GM19455 (cell line): Measurements from ENCODE around the gene CACNA1B.
"Not testable (repeated sequence)": the region's sequence is repeated elsewhere in the genome, so short reads cannot be mapped to it uniquely, and the experiment has no call there.

Experiments used
- ATAC-seq: cut with Tn5 transposase; IDR thresholded peaks from one replicate; pipeline ENCODE4 v1.9.1; 2021; ENCODE audit not compliant: unreplicated experiment

The CACNA1B gene

GRCh38 chr9:138010861-138011260 is 133.3 kb downstream of the CACNA1B start:
- ATAC-seq, result no peak

DNA sequence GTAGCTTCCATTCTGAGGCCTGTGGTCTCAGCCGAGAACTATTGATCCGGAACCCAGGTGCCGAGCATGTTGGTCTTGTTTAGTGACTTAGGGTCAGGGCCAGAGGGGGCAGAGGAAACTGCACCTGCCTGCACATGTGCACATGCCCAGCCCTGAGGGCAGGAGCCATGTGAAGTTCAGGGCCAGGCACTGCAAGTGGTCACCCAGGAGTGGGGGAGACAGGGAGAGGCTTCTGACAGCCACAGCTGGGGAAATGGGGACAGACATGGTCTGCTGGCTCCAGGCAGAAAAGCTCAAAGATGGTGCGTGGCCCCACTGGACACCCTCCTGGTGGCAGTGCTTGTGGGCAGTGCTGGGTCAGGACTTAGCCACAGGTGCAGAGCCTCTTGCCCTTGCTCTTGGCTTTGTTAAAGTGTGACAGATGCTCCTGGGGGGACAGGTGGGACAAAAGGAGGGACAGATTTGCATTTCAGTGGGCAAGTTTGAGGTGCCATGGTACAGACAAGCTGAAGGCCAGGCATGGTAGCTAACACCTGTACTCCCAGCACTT is 134.4 kb downstream of the CACNA1B start:
- ATAC-seq, result no peak

GRCh38 chr9:138013273-138013672 is 135.7 kb downstream of the CACNA1B start:
- ATAC-seq, result no peak

DNA sequence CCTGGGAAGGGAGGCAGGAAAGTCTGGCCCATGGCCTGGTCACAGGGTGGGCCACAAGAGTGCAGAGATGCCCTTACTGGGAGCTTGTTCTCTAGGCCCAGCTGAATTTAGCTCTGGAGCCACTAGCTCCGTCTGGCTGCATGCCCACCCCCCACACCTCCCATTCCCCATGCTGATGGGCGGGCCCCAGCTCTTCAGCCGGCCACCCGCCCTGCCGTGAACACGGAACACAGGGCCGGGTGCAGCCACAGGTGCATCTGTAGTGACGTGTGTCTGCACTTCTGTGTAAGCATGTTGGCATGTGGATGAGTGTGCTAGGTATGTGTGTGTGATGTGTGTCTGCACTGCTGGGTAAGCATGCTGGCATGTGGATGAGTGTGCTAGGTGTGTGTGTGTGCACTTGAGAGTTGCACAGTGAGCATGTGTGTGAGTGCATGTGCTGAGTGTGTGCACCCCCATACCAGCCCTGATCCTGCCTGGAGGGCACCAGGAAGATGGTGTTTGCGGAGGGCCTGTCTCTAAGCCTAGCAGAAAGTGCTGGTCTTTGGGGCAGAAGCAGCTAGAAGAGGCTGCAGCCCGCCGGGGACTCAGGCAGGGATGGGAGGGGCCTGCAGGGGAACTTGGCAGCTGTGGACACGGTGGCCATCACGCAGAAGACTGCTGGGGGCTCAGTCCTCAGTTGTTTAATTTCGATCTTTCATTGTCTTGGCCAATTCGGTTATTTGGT is 136.4 kb downstream of the CACNA1B start:
- ATAC-seq, result no peak

DNA sequence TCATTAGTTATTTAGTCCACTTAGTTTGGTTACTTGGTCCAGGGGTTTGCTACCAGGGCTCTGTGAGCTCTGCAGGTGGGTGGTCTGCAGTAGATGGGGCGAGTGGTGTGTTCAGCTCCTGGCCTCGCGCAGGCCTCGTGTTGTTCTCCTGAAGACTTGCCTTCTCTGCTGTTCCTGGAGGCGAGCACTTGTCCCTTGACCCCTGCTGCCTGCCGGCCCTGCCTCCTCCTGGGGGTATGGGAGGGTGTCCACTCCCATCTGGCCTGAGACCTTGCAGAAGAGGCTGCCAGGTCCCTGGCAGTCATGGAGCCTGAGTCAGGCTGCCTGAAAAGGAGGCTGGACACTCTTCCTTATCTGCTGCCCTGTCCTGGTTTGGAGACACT is 137.0 kb downstream of the CACNA1B start:
- no peak for ATAC-seq

DNA sequence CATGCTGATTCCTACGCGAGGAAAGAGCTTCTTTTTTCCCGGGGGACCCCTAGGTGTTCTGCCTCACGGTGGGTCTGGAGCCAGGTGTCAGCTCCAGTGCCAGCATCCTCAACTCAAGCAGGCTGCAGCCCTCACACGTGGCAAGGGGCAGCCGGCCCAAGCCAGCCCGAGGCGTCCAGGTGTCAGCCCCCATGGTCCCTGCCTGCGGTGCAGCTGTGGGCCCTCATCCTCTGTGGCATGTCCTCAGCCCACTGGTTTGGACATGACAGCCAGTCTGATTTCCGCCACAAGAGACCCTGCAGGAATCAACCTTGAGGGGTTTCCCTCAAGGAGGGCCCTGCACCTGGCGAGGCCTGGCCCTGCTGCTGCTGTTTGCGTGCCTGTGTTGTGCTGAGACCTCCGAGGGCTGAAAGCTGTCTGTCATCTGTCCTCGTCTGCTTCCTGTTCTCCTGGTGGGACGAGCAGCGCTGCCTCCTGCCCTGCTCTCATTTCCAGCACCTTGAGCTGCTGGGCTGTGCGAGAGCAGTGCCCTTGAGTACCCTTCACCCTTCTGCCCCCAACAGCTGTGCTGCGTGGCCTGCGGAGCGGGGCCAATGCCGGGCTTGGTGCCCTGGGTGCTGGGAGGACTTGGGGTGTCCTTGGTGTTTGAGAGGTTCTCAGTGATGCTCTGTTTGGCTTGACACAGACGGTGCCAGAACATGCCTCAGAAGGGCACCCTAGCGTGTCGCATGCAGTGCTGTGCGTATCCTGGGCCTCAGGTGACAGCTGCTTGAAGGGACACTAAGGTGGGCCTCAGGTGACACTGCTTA is 137.6 kb downstream of the CACNA1B start:
- ATAC-seq, result no peak

DNA sequence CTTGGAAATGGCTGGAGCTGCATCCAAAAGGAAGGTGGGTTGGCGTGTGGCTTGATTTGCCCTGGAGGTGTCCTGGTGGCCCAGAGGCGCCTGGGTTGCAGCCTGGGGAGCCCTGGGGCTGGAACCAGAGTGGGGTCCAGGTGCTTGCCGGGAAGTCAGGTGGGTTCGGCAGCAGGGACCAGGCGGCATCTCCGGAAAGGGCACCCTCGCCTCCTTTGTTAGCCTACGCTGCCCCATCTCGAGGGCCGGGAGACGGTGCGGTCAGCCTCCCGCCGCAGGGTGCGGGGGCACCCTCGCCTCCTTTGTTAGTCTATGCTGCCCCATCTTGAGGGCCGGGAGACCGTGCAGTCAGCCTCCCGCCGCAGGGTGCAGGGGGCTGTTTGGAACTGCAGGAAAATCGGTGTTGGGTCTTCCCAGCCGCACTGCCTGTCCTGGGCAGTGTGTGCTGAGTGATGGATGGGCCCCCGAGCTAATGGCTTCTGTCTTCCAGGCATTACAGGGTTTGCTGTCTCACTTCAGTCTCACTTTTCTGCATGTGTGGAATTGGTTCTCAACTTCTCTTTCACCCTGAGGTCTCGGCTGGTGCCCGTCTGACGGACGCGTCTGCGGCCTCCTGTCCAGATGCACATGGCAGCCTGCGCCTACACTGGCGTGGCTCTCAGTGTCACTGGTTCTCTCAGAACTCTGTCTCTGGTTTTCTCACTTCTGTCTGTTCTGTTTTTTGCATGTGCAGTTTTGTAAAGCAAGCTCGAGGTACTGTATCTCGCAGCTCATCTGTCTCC is 139.0 kb downstream of the CACNA1B start:
- no peak for ATAC-seq

GRCh38 chr9:138017200-138017599 is 139.6 kb downstream of the CACNA1B start:
- no peak for ATAC-seq

DNA sequence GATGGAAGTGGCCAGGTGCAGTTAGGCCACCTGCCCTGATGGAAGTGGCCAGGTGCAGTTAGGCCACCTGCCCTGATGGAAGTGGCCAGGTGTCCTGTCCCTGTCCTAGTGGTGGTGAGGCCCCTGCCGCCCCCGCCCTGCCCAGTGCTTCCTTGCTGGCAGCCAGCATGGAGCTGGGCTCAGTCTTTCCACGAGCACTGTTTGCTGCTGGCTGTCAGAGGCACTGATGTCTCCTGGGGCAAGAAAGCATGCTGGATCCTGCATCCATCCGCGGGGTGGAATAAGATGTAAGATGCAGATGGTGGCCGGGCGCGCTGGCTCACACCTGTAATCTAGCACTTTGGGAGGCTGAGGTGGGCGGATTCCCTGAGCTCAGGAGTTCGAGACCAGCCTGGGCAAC is 141.9 kb downstream of the CACNA1B start:
- not testable (repeated sequence) for ATAC-seq

DNA sequence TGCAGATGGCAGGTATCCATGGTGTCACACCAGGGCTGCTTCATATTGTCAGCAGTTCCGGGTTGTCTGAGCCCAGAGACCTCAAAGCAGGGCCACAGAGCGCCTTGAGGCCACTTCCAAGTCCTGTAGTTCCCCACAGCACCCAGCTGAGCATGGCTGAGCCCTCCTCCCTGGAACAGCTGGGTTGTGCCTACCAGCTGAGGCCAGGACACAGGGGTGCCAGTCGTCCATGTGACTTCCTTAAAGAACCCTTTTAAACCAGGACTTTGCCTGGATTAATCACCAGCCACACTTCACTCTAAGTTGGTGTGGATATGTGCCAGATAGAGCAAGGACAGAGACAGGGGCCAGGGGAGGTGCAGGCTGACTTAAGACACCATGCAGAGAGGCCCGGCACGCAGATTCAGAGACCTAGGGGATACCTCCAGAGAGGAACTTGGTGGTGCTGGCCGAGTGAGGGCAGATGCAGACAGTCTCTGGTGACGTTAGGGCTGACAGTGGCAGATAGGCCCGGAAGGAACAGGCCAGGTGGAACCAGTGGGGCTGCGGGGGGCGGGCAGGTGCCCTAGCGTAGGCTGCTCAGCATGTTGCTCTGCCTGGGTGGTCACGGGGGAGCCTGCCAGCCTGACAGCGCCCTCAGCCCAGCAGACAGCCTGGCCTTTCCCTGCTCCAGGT is 142.7 kb downstream of the CACNA1B start:
- ATAC-seq, result no peak

- no peak for ATAC-seq
Observed at GRCh38 chr9:138020795-138021182, 143.2 kb downstream of the CACNA1B start.

DNA sequence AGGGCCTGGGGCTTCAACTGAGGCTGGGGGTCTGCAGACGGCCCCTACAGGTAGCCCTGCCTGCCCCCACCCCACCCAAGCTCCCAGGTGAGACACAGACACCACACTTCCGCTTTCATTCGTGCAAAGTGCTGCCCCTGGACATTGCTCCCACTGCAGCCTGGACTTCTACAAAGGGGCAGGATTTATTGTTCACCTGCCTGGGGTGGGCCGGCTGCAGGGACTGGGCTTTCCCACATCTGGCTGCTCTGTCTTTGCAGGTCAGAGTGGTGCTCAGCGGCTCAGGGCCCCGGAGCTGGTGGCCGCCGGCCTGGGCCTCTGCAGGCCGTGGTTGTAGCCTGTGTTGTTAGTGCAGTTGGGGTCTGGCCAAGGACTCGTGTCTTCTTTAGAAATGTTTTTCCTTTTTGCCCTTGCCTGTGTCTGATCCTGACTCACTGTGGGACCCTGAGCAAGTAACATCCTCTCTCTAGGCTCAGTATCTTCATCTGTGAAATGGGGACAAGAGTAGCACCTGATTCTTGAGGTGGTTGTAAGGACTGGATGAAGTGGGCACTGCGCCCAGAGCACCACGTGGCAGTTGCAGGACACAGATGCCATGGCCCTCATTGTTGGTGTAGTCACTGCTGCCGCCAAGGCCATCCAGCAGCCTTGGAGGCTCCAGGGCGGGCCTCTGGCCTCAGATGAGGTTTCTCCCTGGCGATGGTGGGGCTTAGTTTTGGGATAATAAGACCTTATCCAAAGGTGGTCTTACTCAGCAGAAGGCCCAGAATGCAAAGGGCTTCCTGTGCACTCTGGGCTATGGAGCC is 143.9 kb downstream of the CACNA1B start:
- ATAC-seq, result no peak

DNA sequence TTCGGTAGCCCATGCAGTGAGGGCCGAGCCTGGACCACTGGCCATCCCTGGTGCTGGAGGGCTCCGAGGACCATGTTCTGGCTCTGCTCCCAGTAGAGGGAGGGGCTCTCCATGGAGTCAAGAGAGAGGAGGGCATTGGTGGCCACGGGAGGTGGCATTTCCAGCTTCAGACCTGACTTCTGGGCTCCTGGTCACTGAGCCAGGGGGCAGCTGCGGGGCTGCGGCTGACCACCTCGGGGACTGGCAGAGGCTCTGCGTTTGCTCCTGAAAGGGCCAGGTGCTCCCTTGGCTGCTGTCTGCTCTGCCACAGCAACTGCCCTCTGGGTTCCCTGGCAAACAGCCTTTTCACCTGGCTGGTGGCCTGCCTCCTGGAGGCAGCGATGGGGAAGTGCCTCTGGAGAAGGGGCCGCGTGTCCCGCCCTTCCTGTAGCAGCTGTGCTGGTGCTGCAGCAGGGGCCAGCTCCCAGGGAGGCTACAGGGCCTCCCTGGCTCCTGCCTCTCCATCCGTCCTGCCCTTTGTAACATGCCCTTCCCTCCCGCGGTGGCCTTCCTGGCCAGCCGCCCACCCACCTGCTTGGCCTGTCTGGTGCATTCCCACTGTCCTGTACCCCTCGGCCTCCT is 144.6 kb downstream of the CACNA1B start:
- no peak for ATAC-seq

- ATAC-seq, result no peak
Observed at GRCh38 chr9:138022756-138023393, 145.3 kb downstream of the CACNA1B start.

GRCh38 chr9:138023394-138024124 is 146.0 kb downstream of the CACNA1B start:
- ATAC-seq, result no peak

DNA sequence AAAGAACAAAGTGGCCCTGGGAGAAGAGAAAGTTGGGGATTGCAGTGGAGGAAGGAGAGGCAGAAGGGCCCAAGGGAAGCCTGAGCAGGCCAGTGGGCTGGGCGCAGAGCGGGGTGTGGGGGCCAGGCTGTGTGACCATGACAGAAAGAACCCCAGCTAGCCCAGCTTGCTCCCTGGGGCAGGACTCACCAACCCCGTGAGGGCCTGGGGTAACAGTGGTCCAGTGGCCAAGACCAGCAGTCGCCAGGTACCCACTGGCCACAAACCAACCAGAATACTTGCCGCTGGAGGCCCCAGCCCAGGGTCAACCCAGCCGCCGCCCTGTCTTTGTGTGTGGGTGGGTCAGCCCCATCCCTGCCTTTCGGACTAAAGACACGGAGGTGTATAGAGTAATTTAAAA is 146.5 kb downstream of the CACNA1B start:
- no peak for ATAC-seq

DNA sequence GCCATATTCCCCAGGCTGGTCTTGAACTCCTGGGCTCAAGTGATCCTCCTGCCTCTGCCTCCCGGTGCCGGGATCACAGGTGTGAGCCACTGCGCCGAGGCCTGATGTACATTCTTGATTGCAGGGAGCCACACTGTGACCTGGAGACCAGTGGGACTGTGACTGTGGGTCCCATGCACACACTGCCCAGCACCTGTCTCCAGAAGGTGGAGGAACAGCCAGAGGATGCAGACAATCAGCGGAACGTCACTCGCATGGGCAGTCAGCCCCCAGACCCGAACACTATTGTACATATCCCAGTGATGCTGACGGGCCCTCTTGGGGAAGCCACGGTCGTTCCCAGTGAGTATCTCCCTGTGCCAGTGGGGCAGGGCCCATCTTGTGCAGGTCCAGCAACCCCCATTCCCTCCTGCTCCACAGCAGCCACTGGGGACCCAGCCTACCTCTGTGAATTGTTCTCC is 147.3 kb downstream of the CACNA1B start:
- no peak for ATAC-seq

GRCh38 chr9:138025417-138025816 is 147.8 kb downstream of the CACNA1B start:
- ATAC-seq, result no peak
